Measurements from ENCODE around the gene PPP1R26.
"Not testable (repeated sequence)": the region's sequence is repeated elsewhere in the genome, so short reads cannot be mapped to it uniquely, and the experiment has no call there.

GRCh38 chr9:135451909-135452308 lies 27.7 kb upstream of the PPP1R26 start:
- TF ChIP-seq CTCF (IDR thresholded peaks at IDR 0.05); TAF1 (IDR thresholded peaks at IDR 0.05; ENCODE audit: borderline replicate concordance, low read depth, low read length); SIN3A (IDR thresholded peaks at IDR 0.05; ENCODE audit: borderline replicate concordance, low read depth, low read length); NRF1 (IDR thresholded peaks at IDR 0.05; ENCODE audit: low read depth, low read length); MEF2A (IDR thresholded peaks at IDR 0.05; ENCODE audit: borderline replicate concordance, low read depth); RAD21 (IDR thresholded peaks at IDR 0.05; ENCODE audit: low read length); EP300 (IDR thresholded peaks at IDR 0.05; ENCODE audit: borderline replicate concordance in 1 of 2, low read depth in 1 of 2, low read length in 1 of 2); ELF1 (IDR thresholded peaks at IDR 0.05): not testable (repeated sequence)
